Epithelial cell of esophagus (primary cell): ENCODE measurements around the gene GSDME.
A peak's percentile ranks its signal among the peaks of the same experiment; 100 is the strongest.

Source experiments
- DNase-seq: peaks from one replicate; pipeline ENCODE4 v3.0.0; 2010; ENCODE audit warnings: low read depth
- H3K4me3 ChIP-seq: 2 replicates; pipeline ENCODE4 v1.5.1; 2011; ENCODE audit warnings: mild to moderate bottlenecking, low read length, control low read depth
- TF ChIP-seq, protein P1 (sequence below): IDR thresholded peaks from 2 replicates; pipeline ENCODE4 v1.5.1; 2011; ENCODE audit warnings: low read depth, mild to moderate bottlenecking, low read length, control low read depth, inconsistent platforms; ENCODE audit not compliant: insufficient read depth; ENCODE audit errors: missing control alignments

The GSDME gene

DNA sequence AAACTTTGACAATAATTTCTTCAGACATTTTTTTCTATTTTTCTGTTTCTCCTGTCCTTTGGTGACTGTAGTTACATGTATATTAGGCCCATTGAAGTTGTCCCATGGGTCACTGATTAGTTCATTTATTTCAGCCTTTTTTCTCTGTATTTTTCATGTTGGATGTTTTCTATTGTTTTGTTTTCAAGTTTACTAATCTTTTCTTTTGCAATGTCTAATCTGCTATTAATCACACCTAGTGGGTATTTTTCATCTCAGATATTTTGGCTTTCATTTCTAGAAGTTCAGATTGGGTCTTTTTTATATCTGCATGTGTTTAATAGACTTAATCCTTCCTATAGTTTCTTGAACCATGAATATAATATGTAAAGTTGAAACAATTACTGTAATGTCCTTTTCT is 99.3 kb downstream of the GSDME start:
- no peak for DNase-seq
- TF ChIP-seq, protein P1, sequence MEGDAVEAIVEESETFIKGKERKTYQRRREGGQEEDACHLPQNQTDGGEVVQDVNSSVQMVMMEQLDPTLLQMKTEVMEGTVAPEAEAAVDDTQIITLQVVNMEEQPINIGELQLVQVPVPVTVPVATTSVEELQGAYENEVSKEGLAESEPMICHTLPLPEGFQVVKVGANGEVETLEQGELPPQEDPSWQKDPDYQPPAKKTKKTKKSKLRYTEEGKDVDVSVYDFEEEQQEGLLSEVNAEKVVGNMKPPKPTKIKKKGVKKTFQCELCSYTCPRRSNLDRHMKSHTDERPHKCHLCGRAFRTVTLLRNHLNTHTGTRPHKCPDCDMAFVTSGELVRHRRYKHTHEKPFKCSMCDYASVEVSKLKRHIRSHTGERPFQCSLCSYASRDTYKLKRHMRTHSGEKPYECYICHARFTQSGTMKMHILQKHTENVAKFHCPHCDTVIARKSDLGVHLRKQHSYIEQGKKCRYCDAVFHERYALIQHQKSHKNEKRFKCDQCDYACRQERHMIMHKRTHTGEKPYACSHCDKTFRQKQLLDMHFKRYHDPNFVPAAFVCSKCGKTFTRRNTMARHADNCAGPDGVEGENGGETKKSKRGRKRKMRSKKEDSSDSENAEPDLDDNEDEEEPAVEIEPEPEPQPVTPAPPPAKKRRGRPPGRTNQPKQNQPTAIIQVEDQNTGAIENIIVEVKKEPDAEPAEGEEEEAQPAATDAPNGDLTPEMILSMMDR: no peak
- no peak overlapping the region for H3K4me3 ChIP-seq

DNA sequence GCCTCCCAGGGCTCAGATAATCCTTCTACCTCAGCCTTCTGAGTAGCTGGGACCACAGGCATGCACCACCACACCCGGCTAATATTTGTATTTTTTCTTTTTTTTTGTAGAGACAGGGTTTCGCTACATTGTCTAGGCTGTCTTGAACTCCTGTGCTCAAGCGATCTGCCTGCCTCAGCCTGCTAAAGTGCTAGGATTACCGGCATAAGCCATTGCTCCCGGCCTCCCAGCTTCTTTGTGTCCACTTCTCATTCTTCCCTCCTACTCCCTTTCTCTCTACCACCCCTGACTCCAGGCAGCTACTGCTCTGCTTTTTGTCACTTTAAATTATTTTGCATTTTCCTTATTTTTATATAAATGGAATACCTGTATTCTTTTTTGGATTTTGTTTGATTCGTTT is 100.7 kb downstream of the GSDME start:
- H3K4me3 ChIP-seq: no peak overlapping the region
- TF ChIP-seq, protein P1: no peak
- DNase-seq: no peak

DNA sequence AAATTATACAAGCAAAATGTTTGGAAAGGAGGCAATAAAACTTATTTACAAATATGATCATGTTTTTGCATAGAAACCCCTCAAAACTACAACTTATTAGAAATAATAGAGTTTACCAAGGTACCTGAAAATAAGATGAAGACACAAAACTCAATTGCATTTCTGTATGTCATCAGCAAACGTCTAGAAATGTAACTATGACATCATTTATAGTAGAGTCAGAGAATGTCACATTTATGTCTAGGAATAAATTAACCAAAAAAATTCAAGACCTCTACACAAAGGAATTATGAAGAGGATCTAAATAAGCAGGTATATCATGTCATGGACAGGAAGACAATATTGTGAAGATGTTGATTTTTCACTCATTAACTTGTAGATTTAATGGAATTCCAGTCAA is 103.0 kb downstream of the GSDME start:
- TF ChIP-seq, protein P1: no peak
- DNase-seq: no peak
- no peak overlapping the region for H3K4me3 ChIP-seq

DNA sequence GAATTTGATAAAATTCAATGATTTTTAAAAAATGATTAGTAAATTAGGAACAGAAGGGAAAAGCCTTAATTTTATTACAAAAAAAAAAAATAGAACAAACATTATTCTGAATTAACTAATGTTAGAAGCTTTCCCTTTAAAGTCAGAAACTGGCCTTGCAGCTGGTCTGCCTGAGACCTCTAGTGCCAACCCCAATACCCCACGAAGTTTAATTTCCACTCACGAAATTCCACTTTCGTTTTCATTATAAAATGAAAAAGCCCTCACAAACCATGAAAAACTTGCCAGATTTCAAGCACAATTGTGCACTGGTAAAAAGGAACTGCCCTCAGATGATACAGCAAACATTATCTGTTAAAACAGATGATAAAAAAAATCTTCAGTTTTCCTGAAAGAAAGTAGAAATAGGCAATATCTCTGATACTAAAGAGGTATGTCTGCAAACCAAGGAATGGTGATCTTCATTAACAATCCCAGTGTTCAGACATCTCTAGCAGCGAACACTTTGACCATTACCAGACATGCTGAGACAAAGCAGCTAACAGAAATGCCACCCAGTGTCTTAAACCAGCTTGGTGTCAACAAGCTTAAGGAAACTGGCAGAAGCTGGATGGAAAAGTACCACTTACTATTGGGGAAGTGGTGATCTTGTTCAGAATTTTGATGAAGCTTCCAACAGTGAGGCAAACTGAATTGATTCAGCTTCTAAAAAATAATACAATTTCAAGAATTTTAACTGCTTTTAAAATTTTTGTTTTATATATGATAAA is 103.8 kb downstream of the GSDME start:
- H3K4me3 ChIP-seq: no peak overlapping the region
- peak; percentile 2 for DNase-seq
- TF ChIP-seq, protein P1: no peak

DNA sequence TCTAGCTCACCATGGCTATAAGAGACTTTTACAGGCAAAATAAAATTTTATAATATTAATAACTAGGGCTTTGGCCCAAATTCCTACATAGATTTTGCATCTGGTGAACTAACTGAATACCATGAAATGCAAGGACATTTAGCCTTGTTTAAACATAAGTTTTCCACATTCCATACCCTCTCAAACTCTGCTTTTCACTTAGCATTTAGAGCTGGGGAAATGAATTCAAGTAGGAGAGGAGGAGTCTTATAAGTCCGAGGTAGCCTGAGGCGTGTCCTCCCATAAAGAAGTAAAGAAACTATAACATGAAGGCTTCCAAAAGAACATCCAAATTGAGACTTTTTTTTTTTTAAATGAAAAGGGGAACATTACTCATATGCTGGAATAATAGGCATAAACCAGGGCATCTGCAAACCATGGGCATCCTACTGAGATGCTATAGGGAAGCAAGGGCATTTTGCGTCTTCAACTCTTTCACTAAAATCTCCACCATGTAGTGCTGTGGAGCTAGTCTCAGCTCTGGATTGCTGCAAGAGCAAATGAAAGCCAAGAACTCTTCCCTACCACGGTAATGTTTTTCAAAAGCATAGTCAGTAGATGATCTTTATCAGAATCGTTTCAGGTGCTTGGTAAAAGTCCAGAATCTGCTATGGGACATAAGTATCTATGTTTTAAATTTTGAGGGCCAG is 104.9 kb downstream of the GSDME start:
- no peak overlapping the region for H3K4me3 ChIP-seq
- TF ChIP-seq, protein P1: no peak
- DNase-seq: no peak
